ENCODE data around the gene PI16. TPM values are rescaled to one million over a fixed set of nuclear protein-coding genes. Genes with fewer than 3 reads are reported as not detected.
A peak's percentile ranks its signal among the peaks of the same experiment; 100 is the strongest.

The PI16 gene
- total and polyA plus RNA-seq, 4 donors: 0.12 to 0.25 (median 0.24) TPM; not detected in 1

GRCh38 chr6:36984581-36985416, 30.3 kb downstream of the PI16 start:
- 14% methylated on average over 19 of the region's 19 CpGs for WGBS
- peaks cover 6 to 32% (median 17%) of the 10 kb centered on the region in 4 donors for H3K4me1 ChIP-seq (ENCODE audit: control insufficient read depth in 4 of 4, insufficient read depth in 4 of 4, low read length in 3 of 4)
- no peak for TF ChIP-seq ATF3 (IDR thresholded peaks at IDR 0.05)
- TF ChIP-seq FOXA1 (IDR thresholded peaks at IDR 0.05): no peak
- TF ChIP-seq ZBTB33 (IDR thresholded peaks at IDR 0.05): no peak
- no peak for TF ChIP-seq REST (IDR thresholded peaks at IDR 0.05)
- TF ChIP-seq HNF4A (conservative IDR thresholded peaks at IDR 0.05): no peak
- no peak for TF ChIP-seq NR2F2 (IDR thresholded peaks at IDR 0.05)
- no peak for TF ChIP-seq JUND (IDR thresholded peaks at IDR 0.05)
- no peak for TF ChIP-seq YY1 (IDR thresholded peaks at IDR 0.05)

GRCh38 chr6:36985417-36985807, 30.9 kb downstream of the PI16 start:
- Histone ChIP-seq H3K4me3 (ENCODE audit: low read depth in 1 of 3, low read length in 3 of 3) (peak overlapping the region; percentile 88 to 96 (median 93)), H3K27ac (ENCODE audit: low read depth in 1 of 2, low read length in 2 of 2) (peak overlapping the region; percentile 86 to 97), H3K27me3 (ENCODE audit: control insufficient read depth in 4 of 4, insufficient read depth in 4 of 4, low read length in 3 of 4) (no peaks in the 10 kb centered on the region), H3K4me1 (ENCODE audit: control insufficient read depth in 4 of 4, insufficient read depth in 4 of 4, low read length in 3 of 4) (peaks cover 6 to 30% (median 17%) of the 10 kb centered on the region in 4 donors), H3K9me3 (ENCODE audit: control insufficient read depth in 4 of 4, low read length in 3 of 4) (no peaks in the 10 kb centered on the region), H3K9ac (ENCODE audit: low read depth in 1 of 2, low read length in 2 of 2) (peak overlapping the region; percentile 77 to 97), H3K36me3 (ENCODE audit: control insufficient read depth in 4 of 4, insufficient read depth in 3 of 4, low read depth in 1 of 4, low read length in 3 of 4) (peaks cover 0 to 3% (median 0%) of the 10 kb centered on the region in 4 donors)
- DNase-seq (ENCODE audit: low spot score): no peak
- TF ChIP-seq ATF3 (IDR thresholded peaks at IDR 0.05) (no peak), TAF1 (conservative IDR thresholded peaks at IDR 0.05) (no peak), JUND (IDR thresholded peaks at IDR 0.05) (no peak), NR2F2 (IDR thresholded peaks at IDR 0.05) (no peak), RAD21 (IDR thresholded peaks at IDR 0.05) (no peak), CTCF (IDR thresholded peaks at IDR 0.05; ENCODE audit: low read depth, low read length, missing input control) (no peak)
- under 1% methylated on average over 15 of the region's 15 CpGs for WGBS

More at GRCh38 chr6:36984581-36985416, 30.3 kb downstream of the PI16 start:
- DNase-seq (ENCODE audit: low spot score): no peak
- H3K27ac ChIP-seq (ENCODE audit: low read depth in 1 of 2, low read length in 2 of 2): peak overlapping the region; percentile 61 to 97
- peak overlapping the region; percentile 72 to 77 for H3K9ac ChIP-seq (ENCODE audit: low read depth in 1 of 2, low read length in 2 of 2)
- peak overlapping the region; percentile 88 to 96 (median 93) for H3K4me3 ChIP-seq (ENCODE audit: low read depth in 1 of 3, low read length in 3 of 3)
- H3K36me3 ChIP-seq (ENCODE audit: control insufficient read depth in 4 of 4, insufficient read depth in 3 of 4, low read depth in 1 of 4, low read length in 3 of 4): peaks cover 0 to 3% (median 0%) of the 10 kb centered on the region in 4 donors
- no peaks in the 10 kb centered on the region for H3K27me3 ChIP-seq (ENCODE audit: control insufficient read depth in 4 of 4, insufficient read depth in 4 of 4, low read length in 3 of 4)
- H3K9me3 ChIP-seq (ENCODE audit: control insufficient read depth in 4 of 4, low read length in 3 of 4): no peaks in the 10 kb centered on the region
